ENCODE data around the gene TMCC2.

Gene TMCC2

DNA sequence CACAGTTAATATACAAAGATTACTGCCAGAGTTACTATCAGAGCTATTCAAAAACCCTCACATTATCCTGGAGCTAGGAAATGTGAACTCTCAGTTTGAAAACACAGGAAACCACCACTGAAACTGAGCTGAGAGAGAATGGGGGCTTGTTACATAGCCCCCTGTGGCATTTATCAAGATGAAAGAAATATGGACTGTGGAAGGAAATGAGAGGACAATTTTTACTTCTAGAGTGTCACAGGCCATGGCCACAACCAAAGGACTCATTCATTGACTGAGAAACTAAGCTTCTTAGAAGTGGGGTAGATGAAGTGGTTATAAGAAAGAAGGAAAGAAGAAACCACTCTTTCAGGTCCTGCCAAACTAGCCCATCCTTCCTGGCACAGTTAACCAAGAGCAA, 41.6 kb upstream of the TMCC2 start:
- DNase-seq (ENCODE audit: low spot score) (no peak), ATAC-seq (ENCODE audit: low read depth) (no peak)
- no peaks in the 10 kb centered on the region for H3K4me1 ChIP-seq (ENCODE audit: insufficient read depth, poor library complexity, severe bottlenecking)
- no peak overlapping the region for H3K4me3 ChIP-seq (ENCODE audit: severe bottlenecking)
- TF ChIP-seq, protein P1, sequence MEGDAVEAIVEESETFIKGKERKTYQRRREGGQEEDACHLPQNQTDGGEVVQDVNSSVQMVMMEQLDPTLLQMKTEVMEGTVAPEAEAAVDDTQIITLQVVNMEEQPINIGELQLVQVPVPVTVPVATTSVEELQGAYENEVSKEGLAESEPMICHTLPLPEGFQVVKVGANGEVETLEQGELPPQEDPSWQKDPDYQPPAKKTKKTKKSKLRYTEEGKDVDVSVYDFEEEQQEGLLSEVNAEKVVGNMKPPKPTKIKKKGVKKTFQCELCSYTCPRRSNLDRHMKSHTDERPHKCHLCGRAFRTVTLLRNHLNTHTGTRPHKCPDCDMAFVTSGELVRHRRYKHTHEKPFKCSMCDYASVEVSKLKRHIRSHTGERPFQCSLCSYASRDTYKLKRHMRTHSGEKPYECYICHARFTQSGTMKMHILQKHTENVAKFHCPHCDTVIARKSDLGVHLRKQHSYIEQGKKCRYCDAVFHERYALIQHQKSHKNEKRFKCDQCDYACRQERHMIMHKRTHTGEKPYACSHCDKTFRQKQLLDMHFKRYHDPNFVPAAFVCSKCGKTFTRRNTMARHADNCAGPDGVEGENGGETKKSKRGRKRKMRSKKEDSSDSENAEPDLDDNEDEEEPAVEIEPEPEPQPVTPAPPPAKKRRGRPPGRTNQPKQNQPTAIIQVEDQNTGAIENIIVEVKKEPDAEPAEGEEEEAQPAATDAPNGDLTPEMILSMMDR (IDR thresholded peaks at IDR 0.05; ENCODE audit: poor library complexity, severe bottlenecking), result no peak
- no peaks in the 10 kb centered on the region for H3K9me3 ChIP-seq (ENCODE audit: severe bottlenecking)
- H3K27ac ChIP-seq (ENCODE audit: poor library complexity, severe bottlenecking), result no peak overlapping the region
- H3K27me3 ChIP-seq (ENCODE audit: insufficient read depth, poor library complexity, severe bottlenecking), result no peaks in the 10 kb centered on the region
- H3K36me3 ChIP-seq (ENCODE audit: low read depth), result no peaks in the 10 kb centered on the region

DNA sequence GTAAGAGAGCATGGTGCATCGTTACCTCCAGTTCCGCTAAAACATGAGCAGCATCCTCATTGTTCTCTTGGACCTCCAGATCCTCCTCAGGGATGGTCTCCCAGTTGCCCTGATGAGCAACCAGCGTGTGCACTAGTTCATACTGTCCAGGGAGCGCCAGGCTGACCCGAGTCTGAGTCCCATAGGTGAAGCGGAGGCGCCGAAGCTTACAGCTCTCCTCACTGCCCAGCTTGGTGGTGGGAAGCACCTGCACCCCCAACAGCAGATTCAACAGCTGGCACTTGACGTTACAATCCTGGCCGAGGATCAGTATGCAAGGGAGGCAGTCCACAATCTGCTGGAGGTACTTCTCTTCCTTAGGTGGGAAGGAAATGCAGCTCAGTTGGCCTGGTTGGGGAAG, 40.3 kb upstream of the TMCC2 start:
- TF ChIP-seq, protein P1 (IDR thresholded peaks at IDR 0.05; ENCODE audit: poor library complexity, severe bottlenecking), result no peak
- H3K4me1 ChIP-seq (ENCODE audit: insufficient read depth, poor library complexity, severe bottlenecking), result no peaks in the 10 kb centered on the region

DNA sequence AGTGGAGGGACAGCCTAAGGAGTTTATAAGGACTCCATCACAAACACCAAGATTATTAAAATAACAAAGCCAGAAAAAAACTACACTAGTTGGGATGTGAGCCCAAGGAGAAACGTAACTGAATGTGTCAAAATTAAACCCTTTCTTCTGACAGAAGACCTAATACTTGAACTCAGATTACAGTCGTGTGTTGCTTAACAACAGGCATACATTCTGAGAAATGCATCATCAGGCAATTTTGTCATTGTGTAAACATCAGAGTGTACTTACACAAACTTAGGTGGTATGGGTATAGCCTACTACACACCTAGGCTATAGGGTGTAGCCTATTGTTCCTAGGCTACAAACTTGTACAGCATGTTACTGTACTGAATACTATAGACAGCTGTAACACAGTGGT, 39.6 kb upstream of the TMCC2 start:
- H3K4me1 ChIP-seq (ENCODE audit: insufficient read depth, poor library complexity, severe bottlenecking), result no peaks in the 10 kb centered on the region

More for the DNA sequence above, 40.3 kb upstream of the TMCC2 start:
- no peak overlapping the region for H3K27ac ChIP-seq (ENCODE audit: poor library complexity, severe bottlenecking)
- no peak overlapping the region for H3K4me3 ChIP-seq (ENCODE audit: severe bottlenecking)
- no peaks in the 10 kb centered on the region for H3K36me3 ChIP-seq (ENCODE audit: low read depth)
- no peaks in the 10 kb centered on the region for H3K9me3 ChIP-seq (ENCODE audit: severe bottlenecking)
- no peak for ATAC-seq (ENCODE audit: low read depth)
- H3K27me3 ChIP-seq (ENCODE audit: insufficient read depth, poor library complexity, severe bottlenecking), result no peaks in the 10 kb centered on the region
- DNase-seq (ENCODE audit: low spot score), result no peak

DNA sequence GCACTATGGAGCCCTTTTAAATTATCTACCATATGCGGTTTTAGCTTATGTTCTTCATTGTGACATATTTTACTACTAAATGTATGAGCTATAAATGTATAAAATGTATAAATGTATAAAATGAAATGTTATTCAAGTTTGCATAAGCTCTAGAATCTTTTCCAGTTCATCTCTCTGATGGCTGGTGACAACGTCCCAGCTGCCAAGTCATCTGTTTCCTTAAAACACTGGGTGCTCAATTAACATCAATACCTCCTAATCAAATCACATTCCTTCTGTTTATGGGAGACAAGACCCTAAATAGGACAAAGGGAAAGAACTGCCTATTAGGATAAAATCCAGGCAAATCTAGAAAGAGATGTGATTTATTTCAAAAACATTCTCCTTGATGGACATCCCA, 39.1 kb upstream of the TMCC2 start:
- ATAC-seq (ENCODE audit: low read depth) (no peak), DNase-seq (ENCODE audit: low spot score) (no peak)
- Histone ChIP-seq H3K4me1 (ENCODE audit: insufficient read depth, poor library complexity, severe bottlenecking) (no peaks in the 10 kb centered on the region), H3K9me3 (ENCODE audit: severe bottlenecking) (no peaks in the 10 kb centered on the region), H3K4me3 (ENCODE audit: severe bottlenecking) (no peak overlapping the region), H3K36me3 (ENCODE audit: low read depth) (no peaks in the 10 kb centered on the region), H3K27ac (ENCODE audit: poor library complexity, severe bottlenecking) (no peak overlapping the region), H3K27me3 (ENCODE audit: insufficient read depth, poor library complexity, severe bottlenecking) (no peaks in the 10 kb centered on the region)
- TF ChIP-seq, protein P1 (IDR thresholded peaks at IDR 0.05; ENCODE audit: poor library complexity, severe bottlenecking), result no peak

More for the DNA sequence above, 39.6 kb upstream of the TMCC2 start:
- H3K9me3 ChIP-seq (ENCODE audit: severe bottlenecking), result no peaks in the 10 kb centered on the region
- DNase-seq (ENCODE audit: low spot score) (no peak), ATAC-seq (ENCODE audit: low read depth) (peak; percentile 25; the same call in 1 of the 3 replicates)
- no peak overlapping the region for H3K27ac ChIP-seq (ENCODE audit: poor library complexity, severe bottlenecking)
- H3K27me3 ChIP-seq (ENCODE audit: insufficient read depth, poor library complexity, severe bottlenecking), result no peaks in the 10 kb centered on the region
- H3K4me3 ChIP-seq (ENCODE audit: severe bottlenecking), result no peak overlapping the region
- no peaks in the 10 kb centered on the region for H3K36me3 ChIP-seq (ENCODE audit: low read depth)
- TF ChIP-seq, protein P1 (IDR thresholded peaks at IDR 0.05; ENCODE audit: poor library complexity, severe bottlenecking), result no peak

DNA sequence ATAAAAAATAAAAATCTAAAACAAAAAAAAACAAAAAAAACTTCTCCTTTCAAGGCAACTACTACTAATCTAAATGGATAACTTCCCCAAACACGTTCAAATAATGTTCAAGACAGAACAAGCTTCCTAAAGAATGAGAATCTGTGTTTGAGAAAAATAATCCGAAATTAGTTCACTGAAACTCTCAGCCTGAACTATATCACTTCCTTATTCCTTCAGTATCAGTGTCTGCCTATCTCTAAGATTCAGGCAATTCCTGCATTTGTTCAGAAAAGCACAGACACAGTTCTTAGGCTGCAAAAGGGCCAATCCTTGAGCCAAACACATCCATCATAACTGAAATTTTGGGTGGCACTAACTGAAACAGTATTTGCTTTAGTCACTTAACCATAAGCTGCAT, 38.6 kb upstream of the TMCC2 start:
- Histone ChIP-seq H3K36me3 (ENCODE audit: low read depth) (no peaks in the 10 kb centered on the region), H3K27me3 (ENCODE audit: insufficient read depth, poor library complexity, severe bottlenecking) (no peaks in the 10 kb centered on the region), H3K4me1 (ENCODE audit: insufficient read depth, poor library complexity, severe bottlenecking) (no peaks in the 10 kb centered on the region), H3K4me3 (ENCODE audit: severe bottlenecking) (no peak overlapping the region), H3K27ac (ENCODE audit: poor library complexity, severe bottlenecking) (no peak overlapping the region), H3K9me3 (ENCODE audit: severe bottlenecking) (no peaks in the 10 kb centered on the region)
- ATAC-seq (ENCODE audit: low read depth), result no peak
- DNase-seq (ENCODE audit: low spot score), result no peak
- TF ChIP-seq, protein P1 (IDR thresholded peaks at IDR 0.05; ENCODE audit: poor library complexity, severe bottlenecking), result no peak

Data from RWPE2 (cell line).